NB4 (cell line): ENCODE results near the gene IL1F10.

ENCODE experiments used
- CTCF ChIP-seq: IDR thresholded peaks from one replicate; pipeline ENCODE4 v1.5.1; 2012; ENCODE audit warnings: low read depth, low read length
- MAX ChIP-seq: IDR thresholded peaks from 2 replicates; pipeline ENCODE4 v1.6.1; 2011; ENCODE audit warnings: low read depth, low read length
- MYC ChIP-seq: IDR thresholded peaks from 2 replicates; pipeline ENCODE4 v1.6.1; 2011; ENCODE audit warnings: low read depth, low read length
- POLR2A ChIP-seq: IDR thresholded peaks from 2 replicates; pipeline ENCODE4 v1.6.1; 2011; ENCODE audit warnings: mild to moderate bottlenecking; ENCODE audit not compliant: insufficient read length; ENCODE audit errors: extremely low read depth

- TF ChIP-seq CTCF: no peak
- TF ChIP-seq MAX: no peak
- TF ChIP-seq POLR2A: no peak
- TF ChIP-seq MYC: no peak
These were observed 11.4 kb downstream of the IL1F10 start for GRCh38 chr2:113079131-113079530.
